Measurements from ENCODE around the gene SERPINA5. TPM values are rescaled to one million over a fixed set of nuclear protein-coding genes. Genes with fewer than 3 reads are reported as not detected.

The SERPINA5 gene
- total RNA-seq, 2 donors from 2014 or later = not detected

- DNase-seq (no peak), ATAC-seq (replicated peaks in 1 of 2) (no peak)
- Mint-ChIP-seq H3K9me3 (peaks cover 5% of the 10 kb centered on the region in 2 donors), H3K4me1 (ENCODE audit: low read depth) (no peaks in the 10 kb centered on the region), H3K27ac (no peak overlapping the region), H3K36me3 (ENCODE audit: insufficient read depth in 2 of 2) (peaks cover 1 to 2% of the 10 kb centered on the region in 2 donors), H3K27me3 (ENCODE audit: low read depth) (no peaks in the 10 kb centered on the region), H3K4me3 (no peak overlapping the region)
Measured at GRCh38 chr14:94592457-94592856, 11.2 kb downstream of the SERPINA5 start.

DNA sequence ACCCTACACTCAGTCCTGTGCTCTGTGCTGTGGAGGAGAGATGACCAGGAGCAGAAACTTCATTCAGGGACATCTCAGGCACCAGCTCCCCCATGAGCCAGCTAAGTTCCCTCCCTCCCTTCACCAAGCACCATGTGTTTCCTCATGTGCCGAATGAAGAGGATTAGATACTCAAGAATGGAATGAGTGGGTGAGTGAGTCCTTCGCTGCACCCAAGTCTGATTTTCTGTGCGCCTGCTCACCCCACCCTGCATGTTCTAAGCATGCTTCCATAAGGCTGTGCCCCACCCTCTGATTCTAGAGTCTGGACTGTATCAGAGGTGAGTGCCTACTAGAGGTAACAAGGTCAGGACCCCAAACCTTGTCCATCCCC is 12.1 kb downstream of the SERPINA5 start:
- Mint-ChIP-seq H3K27me3 (ENCODE audit: low read depth) (no peaks in the 10 kb centered on the region), H3K9me3 (peaks cover 5% of the 10 kb centered on the region in 2 donors), H3K36me3 (ENCODE audit: insufficient read depth in 2 of 2) (peaks cover 1 to 2% of the 10 kb centered on the region in 2 donors), H3K4me1 (ENCODE audit: low read depth) (no peaks in the 10 kb centered on the region), H3K27ac (no peak overlapping the region), H3K4me3 (no peak overlapping the region)
- ATAC-seq (replicated peaks in 1 of 2) (no peak), DNase-seq (no peak)

GRCh38 chr14:94593749-94594431 is 12.7 kb downstream of the SERPINA5 start:
- no peak overlapping the region for H3K4me3 Mint-ChIP-seq
- H3K36me3 Mint-ChIP-seq (ENCODE audit: insufficient read depth in 2 of 2) = peaks cover 1 to 2% of the 10 kb centered on the region in 2 donors
- no peaks in the 10 kb centered on the region for H3K27me3 Mint-ChIP-seq (ENCODE audit: low read depth)
- H3K4me1 Mint-ChIP-seq (ENCODE audit: low read depth) = no peaks in the 10 kb centered on the region
- DNase-seq (no peak), ATAC-seq (replicated peaks in 1 of 2) (no peak)
- H3K9me3 Mint-ChIP-seq = peaks cover 5% of the 10 kb centered on the region in 2 donors
- no peak overlapping the region for H3K27ac Mint-ChIP-seq

DNA sequence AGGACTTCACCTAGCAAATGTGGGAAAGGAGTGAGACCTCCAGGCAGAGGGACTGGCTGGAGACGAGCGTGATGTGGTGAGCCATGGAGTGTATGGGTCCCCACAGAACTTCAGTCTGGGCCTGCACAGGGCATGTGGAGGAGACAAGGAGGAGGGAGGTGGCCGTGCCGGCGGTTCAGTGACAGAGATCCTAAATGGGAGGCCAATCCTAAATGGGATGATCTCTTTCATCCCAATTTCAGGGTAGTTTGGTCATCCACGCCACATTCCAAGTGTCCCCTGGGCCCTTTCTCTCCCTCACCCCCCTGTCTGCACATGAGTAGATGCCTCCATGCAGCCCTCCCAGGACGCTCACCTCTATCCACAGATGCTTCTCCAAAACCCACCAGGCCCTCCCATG is 13.2 kb downstream of the SERPINA5 start:
- no peak overlapping the region for H3K27ac Mint-ChIP-seq
- ATAC-seq (replicated peaks in 1 of 2) (no peak), DNase-seq (no peak)
- peaks cover 5% of the 10 kb centered on the region in 2 donors for H3K9me3 Mint-ChIP-seq
- H3K36me3 Mint-ChIP-seq (ENCODE audit: insufficient read depth in 2 of 2) = peaks cover 1 to 2% of the 10 kb centered on the region in 2 donors
- H3K4me3 Mint-ChIP-seq = no peak overlapping the region
- no peaks in the 10 kb centered on the region for H3K4me1 Mint-ChIP-seq (ENCODE audit: low read depth)
- H3K27me3 Mint-ChIP-seq (ENCODE audit: low read depth) = no peaks in the 10 kb centered on the region

DNA sequence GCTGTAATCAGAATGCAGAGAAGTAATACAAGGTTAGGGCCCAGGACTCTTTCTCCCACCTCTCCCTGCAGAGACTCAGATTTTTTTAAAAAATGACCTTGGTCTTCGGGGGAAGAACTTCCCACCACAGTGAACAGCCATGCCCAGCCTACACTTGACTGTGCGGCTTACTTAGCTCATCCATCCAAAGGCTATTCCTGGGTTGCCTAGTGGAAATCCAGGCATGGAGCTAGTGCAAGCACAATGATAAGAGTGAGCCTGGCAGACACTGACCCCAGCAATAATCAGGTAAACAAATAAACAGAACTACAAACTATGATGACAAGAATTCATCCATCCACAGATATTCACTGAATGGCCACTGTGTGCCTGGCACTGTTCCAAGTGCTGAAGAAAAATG is 14.7 kb downstream of the SERPINA5 start:
- Mint-ChIP-seq H3K27me3 (ENCODE audit: low read depth) (no peaks in the 10 kb centered on the region), H3K4me1 (ENCODE audit: low read depth) (no peaks in the 10 kb centered on the region), H3K27ac (no peak overlapping the region), H3K36me3 (ENCODE audit: insufficient read depth in 2 of 2) (peaks cover under 1% of the 10 kb centered on the region in 2 donors), H3K4me3 (no peak overlapping the region), H3K9me3 (peaks cover 3% of the 10 kb centered on the region in 2 donors)
- no peak for ATAC-seq (replicated peaks in 1 of 2)
- DNase-seq = no peak

- H3K27ac Mint-ChIP-seq = no peak overlapping the region
- no peaks in the 10 kb centered on the region for H3K36me3 Mint-ChIP-seq (ENCODE audit: insufficient read depth in 2 of 2)
- no peaks in the 10 kb centered on the region for H3K9me3 Mint-ChIP-seq
- ATAC-seq (replicated peaks in 1 of 2) = no peak
- no peaks in the 10 kb centered on the region for H3K4me1 Mint-ChIP-seq (ENCODE audit: low read depth)
- H3K27me3 Mint-ChIP-seq (ENCODE audit: low read depth) = no peaks in the 10 kb centered on the region
- no peak for DNase-seq
- H3K4me3 Mint-ChIP-seq = no peak overlapping the region
Measured at GRCh38 chr14:94596361-94596760, 15.1 kb downstream of the SERPINA5 start.

DNA sequence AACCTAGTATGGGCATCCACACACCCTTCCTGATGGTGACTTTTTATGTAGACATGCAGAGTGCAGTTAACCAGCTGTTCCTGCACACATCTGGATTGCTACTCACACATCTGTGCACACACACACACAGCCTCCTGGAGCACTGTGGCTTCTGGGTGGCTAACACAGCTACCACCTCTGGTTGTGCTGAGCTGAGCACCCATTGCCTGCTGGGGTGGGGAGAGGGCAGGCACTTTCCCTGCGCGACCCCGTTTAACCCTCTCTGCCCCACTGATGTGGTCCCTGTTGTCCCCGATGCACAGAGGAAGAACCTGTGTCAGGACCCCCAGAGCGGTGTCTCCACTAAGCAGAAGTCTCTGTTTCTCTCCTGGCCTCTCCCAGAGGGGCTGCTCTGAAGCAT is 16.6 kb downstream of the SERPINA5 start:
- no peak overlapping the region for H3K4me3 Mint-ChIP-seq
- H3K27ac Mint-ChIP-seq = no peak overlapping the region
- DNase-seq = no peak
- no peaks in the 10 kb centered on the region for H3K27me3 Mint-ChIP-seq (ENCODE audit: low read depth)
- ATAC-seq (replicated peaks in 1 of 2) = no peak
- H3K9me3 Mint-ChIP-seq = no peaks in the 10 kb centered on the region
- no peaks in the 10 kb centered on the region for H3K36me3 Mint-ChIP-seq (ENCODE audit: insufficient read depth in 2 of 2)
- no peaks in the 10 kb centered on the region for H3K4me1 Mint-ChIP-seq (ENCODE audit: low read depth)

DNA sequence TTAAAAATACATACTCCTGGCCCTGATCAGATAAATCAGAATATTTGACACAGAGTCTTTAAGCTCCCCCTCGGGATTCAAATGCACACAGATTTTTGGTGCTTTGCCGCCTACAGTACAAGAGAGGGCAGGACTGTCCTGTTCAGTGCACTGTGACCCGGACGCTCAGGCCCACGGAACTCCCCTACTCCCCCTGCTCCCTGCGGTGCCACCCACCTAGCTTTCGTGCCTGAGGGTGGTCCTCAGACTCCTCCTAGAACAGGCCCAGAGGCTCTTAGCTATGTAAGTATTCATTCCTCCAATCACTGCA is 17.2 kb downstream of the SERPINA5 start:
- H3K9me3 Mint-ChIP-seq = no peaks in the 10 kb centered on the region
- no peak overlapping the region for H3K4me3 Mint-ChIP-seq
- no peaks in the 10 kb centered on the region for H3K27me3 Mint-ChIP-seq (ENCODE audit: low read depth)
- no peak overlapping the region for H3K27ac Mint-ChIP-seq
- no peaks in the 10 kb centered on the region for H3K36me3 Mint-ChIP-seq (ENCODE audit: insufficient read depth in 2 of 2)
- no peaks in the 10 kb centered on the region for H3K4me1 Mint-ChIP-seq (ENCODE audit: low read depth)
- DNase-seq (no peak), ATAC-seq (replicated peaks in 1 of 2) (no peak)

DNA sequence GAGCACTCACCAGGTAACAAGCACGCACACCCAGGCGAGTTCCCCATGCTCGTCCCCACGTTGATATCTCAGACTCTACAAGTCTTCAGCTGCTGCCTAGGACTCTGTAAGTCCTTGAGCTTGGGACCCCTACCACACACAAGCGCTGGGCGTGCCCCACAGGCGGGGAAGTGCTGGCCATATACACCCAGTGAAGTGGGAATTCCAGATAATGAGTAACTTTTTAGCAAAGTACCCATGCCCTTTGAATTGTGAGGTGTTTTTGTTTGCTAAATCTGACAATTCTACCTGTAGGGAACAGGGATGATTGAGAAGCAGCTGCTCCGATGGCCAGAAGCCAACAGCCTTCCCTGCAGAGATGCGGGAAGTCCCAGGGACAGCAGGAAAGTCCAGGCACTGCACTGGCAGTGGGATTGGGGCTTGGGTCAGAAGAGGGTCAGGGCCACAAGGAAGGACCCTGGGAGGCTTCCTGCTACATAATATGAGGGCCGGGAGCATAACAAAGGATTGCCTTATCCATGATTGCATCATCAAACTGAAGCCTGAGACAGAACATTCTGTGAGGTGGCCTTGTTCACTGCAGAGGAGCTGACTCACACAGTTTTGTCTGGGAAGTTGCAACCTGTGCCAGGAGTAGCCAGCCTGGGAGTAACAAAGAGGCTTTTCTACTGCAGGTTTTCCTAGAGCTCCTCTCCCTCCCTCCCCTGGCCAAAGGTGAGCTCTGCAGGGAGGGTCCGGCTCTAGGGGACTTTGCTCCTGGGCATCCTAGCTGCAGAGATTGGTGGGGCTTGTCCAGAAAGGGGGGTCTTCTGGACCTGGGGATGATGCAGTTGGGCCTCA is 17.8 kb downstream of the SERPINA5 start:
- no peak for ATAC-seq (replicated peaks in 1 of 2)
- Mint-ChIP-seq H3K4me3 (no peak overlapping the region), H3K4me1 (ENCODE audit: low read depth) (no peaks in the 10 kb centered on the region), H3K27ac (no peak overlapping the region), H3K27me3 (ENCODE audit: low read depth) (no peaks in the 10 kb centered on the region), H3K9me3 (no peaks in the 10 kb centered on the region), H3K36me3 (ENCODE audit: insufficient read depth in 2 of 2) (no peaks in the 10 kb centered on the region)
- DNase-seq = no peak

DNA sequence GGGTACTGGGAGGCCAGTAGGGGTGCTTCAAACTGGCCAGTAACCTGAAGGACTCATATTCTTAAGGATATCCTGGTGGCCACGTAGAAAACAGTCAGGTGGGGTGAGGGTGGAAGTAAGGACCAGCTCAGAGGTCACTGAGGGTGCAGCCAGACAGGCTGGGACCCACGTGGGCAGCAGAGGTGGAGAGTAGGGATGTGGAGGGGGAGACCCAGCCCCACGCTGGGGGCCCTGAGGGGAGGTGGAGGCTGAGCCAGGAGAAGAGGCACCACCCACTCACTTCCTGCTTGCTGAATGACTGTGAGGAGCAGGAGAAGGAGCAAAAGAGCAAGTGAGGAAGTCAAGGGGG is 18.4 kb downstream of the SERPINA5 start:
- no peaks in the 10 kb centered on the region for H3K9me3 Mint-ChIP-seq
- ATAC-seq (replicated peaks in 1 of 2) (no peak), DNase-seq (no peak)
- H3K27ac Mint-ChIP-seq = no peak overlapping the region
- no peaks in the 10 kb centered on the region for H3K36me3 Mint-ChIP-seq (ENCODE audit: insufficient read depth in 2 of 2)
- no peaks in the 10 kb centered on the region for H3K4me1 Mint-ChIP-seq (ENCODE audit: low read depth)
- no peak overlapping the region for H3K4me3 Mint-ChIP-seq
- no peaks in the 10 kb centered on the region for H3K27me3 Mint-ChIP-seq (ENCODE audit: low read depth)

GRCh38 chr14:94600148-94600545 is 18.9 kb downstream of the SERPINA5 start:
- Mint-ChIP-seq H3K27me3 (ENCODE audit: low read depth) (peaks cover 1% of the 10 kb centered on the region), H3K9me3 (no peaks in the 10 kb centered on the region), H3K4me1 (ENCODE audit: low read depth) (no peaks in the 10 kb centered on the region), H3K27ac (no peak overlapping the region), H3K4me3 (no peak overlapping the region), H3K36me3 (ENCODE audit: insufficient read depth in 2 of 2) (no peaks in the 10 kb centered on the region)
- no peak for ATAC-seq (replicated peaks in 1 of 2)
- DNase-seq = no peak

- H3K36me3 Mint-ChIP-seq (ENCODE audit: insufficient read depth in 2 of 2) = no peaks in the 10 kb centered on the region
- ATAC-seq (replicated peaks in 1 of 2) (no peak), DNase-seq (no peak)
- no peaks in the 10 kb centered on the region for H3K4me1 Mint-ChIP-seq (ENCODE audit: low read depth)
- peaks cover 5% of the 10 kb centered on the region for H3K27me3 Mint-ChIP-seq (ENCODE audit: low read depth)
- no peaks in the 10 kb centered on the region for H3K9me3 Mint-ChIP-seq
- no peak overlapping the region for H3K27ac Mint-ChIP-seq
- no peak overlapping the region for H3K4me3 Mint-ChIP-seq
Measured at GRCh38 chr14:94601884-94602391, 20.7 kb downstream of the SERPINA5 start.

DNA sequence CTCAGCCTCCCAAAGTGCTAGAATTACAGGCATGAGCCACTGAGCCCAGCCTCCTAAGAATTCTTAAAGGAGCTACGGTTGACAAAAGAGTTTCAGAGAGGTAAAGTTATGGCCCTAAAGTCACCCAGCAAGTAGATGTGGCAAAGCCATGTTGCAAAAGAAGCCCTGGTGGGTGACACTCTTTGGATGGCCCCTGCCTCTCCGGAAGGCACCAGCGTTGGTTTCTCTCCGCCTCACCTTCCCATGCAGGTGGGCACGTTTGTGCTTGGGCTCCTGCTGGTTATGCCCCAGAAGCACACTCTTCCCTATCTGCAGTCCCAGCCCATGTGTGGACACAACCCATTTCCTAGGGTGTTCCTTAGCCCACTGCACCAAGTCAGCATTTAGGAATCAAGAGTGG is 21.5 kb downstream of the SERPINA5 start:
- Mint-ChIP-seq H3K4me1 (ENCODE audit: low read depth) (no peaks in the 10 kb centered on the region), H3K36me3 (ENCODE audit: insufficient read depth in 2 of 2) (no peaks in the 10 kb centered on the region), H3K4me3 (no peak overlapping the region), H3K27me3 (ENCODE audit: low read depth) (peaks cover 5% of the 10 kb centered on the region), H3K27ac (no peak overlapping the region), H3K9me3 (no peaks in the 10 kb centered on the region)
- ATAC-seq (replicated peaks in 1 of 2) (no peak), DNase-seq (no peak)

DNA sequence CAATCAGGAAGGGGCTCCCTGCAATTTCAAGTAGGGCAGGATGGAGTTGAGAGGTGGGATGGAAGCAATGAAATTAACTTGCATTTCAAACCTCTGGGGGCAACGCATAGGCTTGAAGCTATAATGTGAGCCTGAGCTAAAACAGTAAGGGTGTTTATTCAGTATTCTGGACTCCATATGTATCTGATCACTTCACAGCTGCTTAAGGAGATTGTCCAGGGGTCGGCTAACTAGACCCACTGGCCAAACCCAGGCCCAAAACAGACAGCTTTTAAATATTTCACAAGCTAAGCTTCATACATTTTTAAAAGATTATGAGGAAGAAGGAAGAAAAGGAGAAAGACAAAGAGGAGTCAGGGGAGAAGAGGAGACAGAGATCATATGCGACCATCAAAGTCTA is 24.1 kb downstream of the SERPINA5 start:
- Mint-ChIP-seq H3K27me3 (ENCODE audit: low read depth) (peaks cover 5% of the 10 kb centered on the region), H3K4me1 (ENCODE audit: low read depth) (no peaks in the 10 kb centered on the region), H3K27ac (no peak overlapping the region), H3K36me3 (ENCODE audit: insufficient read depth in 2 of 2) (peaks cover 0 to 1% of the 10 kb centered on the region in 2 donors), H3K4me3 (no peak overlapping the region), H3K9me3 (peaks cover 0 to 1% of the 10 kb centered on the region in 2 donors)
- DNase-seq (no peak), ATAC-seq (replicated peaks in 1 of 2) (no peak)
